ENCODE measurements around the gene HIPK4.
A peak's percentile ranks its signal among the peaks of the same experiment; 100 is the strongest.

The HIPK4 gene

GRCh38 chr19:40398417-40399131 is 8.6 kb upstream of the HIPK4 start:
- H3K4me3 ChIP-seq (ENCODE audit: low read depth, low read length): no peak overlapping the region
- in situ Hi-C loops (cut with HindIII; ENCODE audit: low sequenced_read_pairs): no loop called here
- DNase-seq (ENCODE audit: low read depth, low spot score): peak; percentile 36
- TF ChIP-seq CTCF (IDR thresholded peaks at IDR 0.05; ENCODE audit: low read depth, low read length): no peak

- in situ Hi-C loops (cut with HindIII; ENCODE audit: low sequenced_read_pairs): no loop called here
- TF ChIP-seq CTCF (IDR thresholded peaks at IDR 0.05; ENCODE audit: low read depth, low read length): no peak
- no peak for DNase-seq (ENCODE audit: low read depth, low spot score)
- no peak overlapping the region for H3K4me3 ChIP-seq (ENCODE audit: low read depth, low read length)
These were observed 7.6 kb upstream of the HIPK4 start for GRCh38 chr19:40397568-40397906.

- TF ChIP-seq CTCF (IDR thresholded peaks at IDR 0.05; ENCODE audit: low read depth, low read length): no peak
- no peak for DNase-seq (ENCODE audit: low read depth, low spot score)
- in situ Hi-C loops (cut with HindIII; ENCODE audit: low sequenced_read_pairs): no loop called here
- no peak overlapping the region for H3K4me3 ChIP-seq (ENCODE audit: low read depth, low read length)
These were observed 7.0 kb upstream of the HIPK4 start for GRCh38 chr19:40396886-40397567.

- DNase-seq (ENCODE audit: low read depth, low spot score): no peak
- in situ Hi-C loops (cut with HindIII; ENCODE audit: low sequenced_read_pairs): no loop called here
- no peak overlapping the region for H3K4me3 ChIP-seq (ENCODE audit: low read depth, low read length)
- no peak for TF ChIP-seq CTCF (IDR thresholded peaks at IDR 0.05; ENCODE audit: low read depth, low read length)
These were observed 6.0 kb upstream of the HIPK4 start for GRCh38 chr19:40395956-40396355.

- in situ Hi-C loops (cut with HindIII; ENCODE audit: low sequenced_read_pairs): no loop called here
- DNase-seq (ENCODE audit: low read depth, low spot score): no peak
- no peak for TF ChIP-seq CTCF (IDR thresholded peaks at IDR 0.05; ENCODE audit: low read depth, low read length)
- H3K4me3 ChIP-seq (ENCODE audit: low read depth, low read length): no peak overlapping the region
These were observed 4.8 kb upstream of the HIPK4 start for GRCh38 chr19:40394816-40395210.

- TF ChIP-seq CTCF (IDR thresholded peaks at IDR 0.05; ENCODE audit: low read depth, low read length): no peak
- no peak for DNase-seq (ENCODE audit: low read depth, low spot score)
- in situ Hi-C loops (cut with HindIII; ENCODE audit: low sequenced_read_pairs): no loop called here
- no peak overlapping the region for H3K4me3 ChIP-seq (ENCODE audit: low read depth, low read length)
These were observed 4.2 kb upstream of the HIPK4 start for GRCh38 chr19:40393894-40394815.
